Naive thymus-derived CD8-positive, alpha-beta T cell (primary cell): ENCODE measurements around the gene HIC2. TPM values are rescaled to one million over a fixed set of nuclear protein-coding genes. Genes with fewer than 3 reads are reported as not detected.
"Not testable (repeated sequence)": the region's sequence is repeated elsewhere in the genome, so short reads cannot be mapped to it uniquely, and the experiment has no call there.

ENCODE experiments used
- ATAC-seq, 2 donors: fragments of 150-1000 bp; cut with Tn5 transposase in 1 of 2; sonication (Bioruptor Pico), chemical (Tn5 transposase) in 1 of 2; 1 replicate in 1 of 2; 2 replicates in 1 of 2; pipeline ENCODE4 v1.10.0; 2021; ENCODE audit warnings: mild to moderate bottlenecking in 2 of 2, moderate library complexity in 2 of 2
- POLR2A ChIA-PET: fragments of 350-600 bp; sonication (Branson Sonifier 250); formaldehyde crosslinking; loops from one replicate; lab custom pipeline; 2021; ENCODE audit warnings: antibody characterized with exemption; lab: Charles Lee
- DNase-seq, 10 donors: peaks; one replicate each; pipeline versions ENCODE4 v3.0.0 to v3.0.0-alpha.2; 2020 to 2022
- H3K27ac Mint-ChIP-seq, 10 donors: one replicate each; pipeline ENCODE4 v1.8.0; 2020 to 2022; ENCODE audit warnings: mild to moderate bottlenecking in 10 of 10, mixed read lengths in 10 of 10, moderate library complexity in 4 of 10, inconsistent platforms in 1 of 10
- H3K27me3 Mint-ChIP-seq, 5 donors: one replicate each; pipeline ENCODE4 v1.8.0; 2021 to 2022; ENCODE audit warnings: mixed read lengths in 5 of 5
- H3K36me3 Mint-ChIP-seq, 3 donors: one replicate each; pipeline ENCODE4 v1.8.0; 2020 to 2022; ENCODE audit warnings: mixed read lengths in 3 of 3, mild to moderate bottlenecking in 2 of 3, inconsistent platforms in 1 of 3
- H3K4me1 Mint-ChIP-seq, 4 donors: one replicate each; pipeline ENCODE4 v1.8.0; 2021 to 2022; ENCODE audit warnings: mixed read lengths in 4 of 4
- H3K4me3 Mint-ChIP-seq, 10 donors: one replicate each; pipeline ENCODE4 v1.8.0; 2020 to 2022; ENCODE audit warnings: mild to moderate bottlenecking in 10 of 10, mixed read lengths in 10 of 10, moderate library complexity in 6 of 10, inconsistent platforms in 1 of 10
- H3K9me3 Mint-ChIP-seq, 9 donors: one replicate each; pipeline ENCODE4 v1.8.0; 2020 to 2022; ENCODE audit warnings: mixed read lengths in 9 of 9, mild to moderate bottlenecking in 3 of 9, inconsistent platforms in 1 of 9, moderate library complexity in 1 of 9
- polyA plus RNA-seq, 3 donors: library from polyadenylated mRNA; unstranded; fragments of 300-500 nt; fragmentation: Illumina TruSeq; gene quantifications; one replicate each; pipeline ENCODE4 v1.2.3, GENCODE V29; 2021
- total RNA-seq, 8 experiments: library from RNA in 2 of 8; stranded (reverse) in 2 of 8; gene quantifications; one replicate each; pipeline ENCODE4 v1.2.3 and lab custom pipeline; 2021 to 2026

The HIC2 gene
- total and polyA plus RNA-seq, 5 experiments from 2014 or later, result 0.77 to 11.3 (median 1.1) TPM

GRCh38 chr22:21407792-21408191 is 9.4 kb upstream of the HIC2 start:
- H3K27ac Mint-ChIP-seq, POLR2A ChIA-PET, ATAC-seq: not testable (repeated sequence)

GRCh38 chr22:21416375-21416774 is 796 bp upstream of the HIC2 start:
- H3K4me3 Mint-ChIP-seq, H3K4me1 Mint-ChIP-seq, POLR2A ChIA-PET, H3K36me3 Mint-ChIP-seq, H3K27ac Mint-ChIP-seq, H3K9me3 Mint-ChIP-seq, H3K27me3 Mint-ChIP-seq: not testable (repeated sequence)
- DNase-seq (peak in 1 of 10 donors; percentile 14), ATAC-seq (peak in 1 of 2 donors; percentile 11)

More at GRCh38 chr22:21407792-21408191, 9.4 kb upstream of the HIC2 start:
- not testable (repeated sequence) for H3K36me3 Mint-ChIP-seq, DNase-seq, H3K9me3 Mint-ChIP-seq, H3K27me3 Mint-ChIP-seq, H3K4me3 Mint-ChIP-seq, H3K4me1 Mint-ChIP-seq

GRCh38 chr22:21417853-21418252 is 682 bp downstream of the HIC2 start:
- ATAC-seq (peak in 1 of 2 donors; percentile 14), DNase-seq (peak in 6 of 10 donors; percentile 3 to 56 (median 18))
- H3K4me1 Mint-ChIP-seq, POLR2A ChIA-PET, H3K27me3 Mint-ChIP-seq, H3K9me3 Mint-ChIP-seq, H3K36me3 Mint-ChIP-seq: not testable (repeated sequence)
- Mint-ChIP-seq H3K27ac (peak overlapping the region in 2 of 10 donors; percentile 31 to 33), H3K4me3 (peak overlapping the region in 7 of 10 donors; percentile 39 to 77 (median 54))

- ATAC-seq, H3K4me3 Mint-ChIP-seq, H3K4me1 Mint-ChIP-seq, H3K27me3 Mint-ChIP-seq, DNase-seq, POLR2A ChIA-PET, H3K9me3 Mint-ChIP-seq, H3K36me3 Mint-ChIP-seq, H3K27ac Mint-ChIP-seq: not testable (repeated sequence)
Measured at GRCh38 chr22:21418974-21419638, 1.9 kb downstream of the HIC2 start.

- H3K27me3 Mint-ChIP-seq, H3K36me3 Mint-ChIP-seq, H3K9me3 Mint-ChIP-seq, H3K4me1 Mint-ChIP-seq, H3K4me3 Mint-ChIP-seq, H3K27ac Mint-ChIP-seq, POLR2A ChIA-PET: not testable (repeated sequence)
- peak in 2 of 10 donors; percentile 22 to 33 for DNase-seq
- peak; percentile 76 to 84 for ATAC-seq
Measured at GRCh38 chr22:21420180-21420763, 3.1 kb downstream of the HIC2 start.

- POLR2A ChIA-PET, H3K4me3 Mint-ChIP-seq, H3K27ac Mint-ChIP-seq, H3K27me3 Mint-ChIP-seq, H3K4me1 Mint-ChIP-seq, DNase-seq, ATAC-seq, H3K9me3 Mint-ChIP-seq, H3K36me3 Mint-ChIP-seq: not testable (repeated sequence)
Measured at GRCh38 chr22:21424084-21424709, 7.0 kb downstream of the HIC2 start.

GRCh38 chr22:21434378-21435233 is 17.4 kb downstream of the HIC2 start:
- H3K27ac Mint-ChIP-seq, result not testable (repeated sequence)

GRCh38 chr22:21435998-21436810 is 19.0 kb downstream of the HIC2 start:
- ATAC-seq, H3K9me3 Mint-ChIP-seq, POLR2A ChIA-PET, H3K4me1 Mint-ChIP-seq, H3K27ac Mint-ChIP-seq, H3K4me3 Mint-ChIP-seq, H3K36me3 Mint-ChIP-seq, H3K27me3 Mint-ChIP-seq: not testable (repeated sequence)
- peak in 1 of 10 donors; percentile 11 for DNase-seq

More at GRCh38 chr22:21434378-21435233, 17.4 kb downstream of the HIC2 start:
- ATAC-seq, result peak; percentile 88 to 89
- POLR2A ChIA-PET, H3K36me3 Mint-ChIP-seq, H3K4me1 Mint-ChIP-seq, H3K9me3 Mint-ChIP-seq, H3K4me3 Mint-ChIP-seq, DNase-seq, H3K27me3 Mint-ChIP-seq: not testable (repeated sequence)

- ATAC-seq, H3K4me3 Mint-ChIP-seq, H3K9me3 Mint-ChIP-seq, H3K4me1 Mint-ChIP-seq, POLR2A ChIA-PET, H3K27ac Mint-ChIP-seq, H3K27me3 Mint-ChIP-seq, H3K36me3 Mint-ChIP-seq: not testable (repeated sequence)
- peak in 2 of 10 donors; percentile 7 to 27 for DNase-seq
Measured at GRCh38 chr22:21438013-21438412, 20.8 kb downstream of the HIC2 start.

GRCh38 chr22:21440018-21440636 is 23.0 kb downstream of the HIC2 start:
- H3K4me3 Mint-ChIP-seq, H3K9me3 Mint-ChIP-seq, POLR2A ChIA-PET, H3K27ac Mint-ChIP-seq, H3K27me3 Mint-ChIP-seq, H3K36me3 Mint-ChIP-seq, ATAC-seq, DNase-seq, H3K4me1 Mint-ChIP-seq: not testable (repeated sequence)

GRCh38 chr22:21440676-21441075 is 23.5 kb downstream of the HIC2 start:
- ATAC-seq, result peak in 1 of 2 donors; percentile 51
- H3K9me3 Mint-ChIP-seq, H3K27me3 Mint-ChIP-seq, H3K4me3 Mint-ChIP-seq, H3K27ac Mint-ChIP-seq, POLR2A ChIA-PET, DNase-seq, H3K36me3 Mint-ChIP-seq, H3K4me1 Mint-ChIP-seq: not testable (repeated sequence)

- H3K27me3 Mint-ChIP-seq, H3K4me1 Mint-ChIP-seq, H3K27ac Mint-ChIP-seq, H3K36me3 Mint-ChIP-seq, H3K9me3 Mint-ChIP-seq, ATAC-seq, POLR2A ChIA-PET, DNase-seq, H3K4me3 Mint-ChIP-seq: not testable (repeated sequence)
Measured at GRCh38 chr22:21441170-21441569, 24.0 kb downstream of the HIC2 start.
